Left lung (tissue), 10 donors: ENCODE data around the gene RAC2. TPM values are rescaled to one million over a fixed set of nuclear protein-coding genes. Genes with fewer than 3 reads are reported as not detected.

Source experiments
- ATAC-seq: fragments of 200-7000 bp; cut with Tn5 transposase; one replicate; pipeline ENCODE4 v1.9.1; 2020; ENCODE audit warnings: moderate library complexity
- DNase-seq, 4 donors: peaks; one replicate each; pipeline ENCODE4 v3.0.0-alpha.2; 2013 to 2020
- H3K27ac ChIP-seq, 2 donors: fragments of 200-600 bp; sonication (generic) in 1 of 2; one replicate each; pipeline versions ENCODE4 v1.5.0 to v1.8.0; 2020 to 2021
- H3K27me3 ChIP-seq, 2 donors: fragments of 200-600 bp; sonication (generic) in 1 of 2; one replicate each; pipeline versions ENCODE4 v1.5.0 to v1.8.0; 2020 to 2021
- H3K36me3 ChIP-seq, 2 donors: fragments of 200-600 bp; sonication (generic) in 1 of 2; one replicate each; pipeline versions ENCODE4 v1.5.0 to v1.8.0; 2020 to 2021
- H3K4me1 ChIP-seq, 2 donors: fragments of 200-600 bp; one replicate each; pipeline ENCODE4 v1.8.0; 2021
- H3K4me3 ChIP-seq, 2 donors: fragments of 200-600 bp; sonication (generic) in 1 of 2; one replicate each; pipeline versions ENCODE4 v1.5.0 to v1.8.0; 2020 to 2021; ENCODE audit warnings: mild to moderate bottlenecking in 1 of 2
- H3K9me3 ChIP-seq, 2 donors: fragments of 200-600 bp; sonication (generic) in 1 of 2; one replicate each; pipeline versions ENCODE4 v1.5.0 to v1.8.0; 2020 to 2021
- CTCF ChIP-seq, 2 donors: fragments of 200-600 bp; sonication (generic) in 1 of 2; IDR thresholded peaks; one replicate each; pipeline versions ENCODE4 v1.5.0 to v1.8.0; 2021; ENCODE audit warnings: antibody characterized with exemption in 2 of 2
- intact Hi-C, 2 donors: fragments of 100-400 bp; cut with DNase I; formaldehyde crosslinking; loops; one replicate each; pipeline versions ENCODE4 v1.11.2 to v1.14.2; 2022
- polyA plus RNA-seq, 6 donors: library from polyadenylated mRNA; unstranded; fragments of 120-200 nt; gene quantifications; one replicate each; pipeline ENCODE4 v1.2.1, GENCODE V29; 2013; ENCODE audit not compliant: insufficient read length in 6 of 6
- total RNA-seq, 2 donors: library from RNA; stranded (reverse); fragmentation: NEBNext Ultra II Directional; extraction: Animal tissue kit (Norgen Biotek cat#: 25700); gene quantifications; one replicate each; pipeline ENCODE4 v1.2.1, GENCODE V29; 2021
- donor health status: DM: no; HTN: yes; CAD: no.
- donor health status: DM: no; HTN: no; CAD: no.

The RAC2 gene
- total and polyA plus RNA-seq, 8 donors: 6.7 to 77.2 (median 10.1) TPM

- intact Hi-C loops: no loop called here
- Histone ChIP-seq H3K4me1 (peaks cover 0 to 88% of the 10 kb centered on the region in 2 donors), H3K27ac (no peak overlapping the region), H3K9me3 (no peaks in the 10 kb centered on the region), H3K4me3 (no peak overlapping the region), H3K27me3 (no peaks in the 10 kb centered on the region), H3K36me3 (peaks cover 0 to 85% of the 10 kb centered on the region in 2 donors)
- ATAC-seq: no peak
- peak in 1 of 4 donors; percentile 51 for DNase-seq
- no peak for TF ChIP-seq CTCF (IDR thresholded peaks at IDR 0.05)
Measured at GRCh38 chr22:37290737-37291136, 46.7 kb upstream of the RAC2 start.

GRCh38 chr22:37289156-37289735 is 45.2 kb upstream of the RAC2 start:
- intact Hi-C loops: no loop called here
- DNase-seq: peak in 1 of 4 donors; percentile 20
- no peak overlapping the region for H3K4me3 ChIP-seq
- peaks cover 0 to 76% of the 10 kb centered on the region in 2 donors for H3K36me3 ChIP-seq
- no peak overlapping the region for H3K27ac ChIP-seq
- no peak for ATAC-seq
- H3K9me3 ChIP-seq: no peaks in the 10 kb centered on the region
- peaks cover 0 to 85% of the 10 kb centered on the region in 2 donors for H3K4me1 ChIP-seq
- peaks cover 0 to 5% of the 10 kb centered on the region in 2 donors for H3K27me3 ChIP-seq
- no peak for TF ChIP-seq CTCF (IDR thresholded peaks at IDR 0.05)

GRCh38 chr22:37288521-37288920 is 44.5 kb upstream of the RAC2 start:
- intact Hi-C loops: no loop called here
- no peak for ATAC-seq
- Histone ChIP-seq H3K4me1 (peaks cover 0 to 84% of the 10 kb centered on the region in 2 donors), H3K27me3 (peaks cover 0 to 12% of the 10 kb centered on the region in 2 donors), H3K4me3 (no peak overlapping the region), H3K36me3 (peaks cover 0 to 72% of the 10 kb centered on the region in 2 donors), H3K9me3 (no peaks in the 10 kb centered on the region), H3K27ac (no peak overlapping the region)
- TF ChIP-seq CTCF (IDR thresholded peaks at IDR 0.05): no peak
- peak in 1 of 4 donors; percentile 20 for DNase-seq

- intact Hi-C loops: no loop called here
- no peak for ATAC-seq
- H3K36me3 ChIP-seq: peaks cover 0 to 62% of the 10 kb centered on the region in 2 donors
- no peak overlapping the region for H3K27ac ChIP-seq
- peaks cover 0 to 12% of the 10 kb centered on the region in 2 donors for H3K27me3 ChIP-seq
- no peak for DNase-seq
- H3K4me3 ChIP-seq: no peak overlapping the region
- no peaks in the 10 kb centered on the region for H3K9me3 ChIP-seq
- H3K4me1 ChIP-seq: peaks cover 0 to 76% of the 10 kb centered on the region in 2 donors
- no peak for TF ChIP-seq CTCF (IDR thresholded peaks at IDR 0.05)
Measured at GRCh38 chr22:37287550-37287951, 43.5 kb upstream of the RAC2 start.

- Histone ChIP-seq H3K4me3 (peak overlapping the region in 1 of 2 donors; percentile 62), H3K4me1 (peaks cover 0 to 76% of the 10 kb centered on the region in 2 donors), H3K36me3 (peaks cover 0 to 46% of the 10 kb centered on the region in 2 donors), H3K9me3 (no peaks in the 10 kb centered on the region), H3K27me3 (peaks cover 0 to 23% of the 10 kb centered on the region in 2 donors), H3K27ac (peak overlapping the region in 1 of 2 donors; percentile 96)
- no peak for ATAC-seq
- no peak for DNase-seq
- intact Hi-C loops: no loop called here
- TF ChIP-seq CTCF (IDR thresholded peaks at IDR 0.05): no peak
Measured at GRCh38 chr22:37285937-37286336, 41.9 kb upstream of the RAC2 start.
